NCI-H1417 treated with DMSO at 0.1 percent for 48 hours (cell line): ENCODE data around the gene CLIC4.
"Not testable (repeated sequence)": the region's sequence is repeated elsewhere in the genome, so short reads cannot be mapped to it uniquely, and the experiment has no call there.

ENCODE experiments used
- DNase-seq: peaks from one replicate; lab custom pipeline; 2025; lab: John Stamatoyannopoulos, UW

Gene CLIC4

GRCh38 chr1:24744911-24745710 lies at the start of gene CLIC4:
Gene CLIC4 (plus strand): TSS chr1:24745447. CDS start chr1:24745554, 107 bp downstream.
- peak; percentile 91 for DNase-seq

- DNase-seq, result no peak
Measured at GRCh38 chr1:24696041-24696755, 49.0 kb upstream of the CLIC4 start.

GRCh38 chr1:24696756-24697330 lies 48.4 kb upstream of the CLIC4 start:
- DNase-seq, result no peak

- not testable (repeated sequence) for DNase-seq
Measured at GRCh38 chr1:24697453-24698001, 47.7 kb upstream of the CLIC4 start.

GRCh38 chr1:24698326-24698725 lies 46.9 kb upstream of the CLIC4 start:
- not testable (repeated sequence) for DNase-seq

- DNase-seq, result no peak
Measured at GRCh38 chr1:24699628-24700027, 45.6 kb upstream of the CLIC4 start.

- DNase-seq, result no peak
Measured at GRCh38 chr1:24702511-24703293, 42.5 kb upstream of the CLIC4 start.

- DNase-seq, result no peak
Measured at GRCh38 chr1:24704411-24705259, 40.6 kb upstream of the CLIC4 start.

- peak; percentile 89 for DNase-seq
Measured at GRCh38 chr1:24705260-24706073, 39.8 kb upstream of the CLIC4 start.

- not testable (repeated sequence) for DNase-seq
Measured at GRCh38 chr1:24706074-24706389, 39.2 kb upstream of the CLIC4 start.

GRCh38 chr1:24707687-24708086 lies 37.6 kb upstream of the CLIC4 start:
- no peak for DNase-seq

GRCh38 chr1:24708938-24709337 lies 36.3 kb upstream of the CLIC4 start:
- no peak for DNase-seq

GRCh38 chr1:24709791-24710441 lies 35.3 kb upstream of the CLIC4 start:
- DNase-seq, result no peak

- no peak for DNase-seq
Measured at GRCh38 chr1:24711329-24711728, 33.9 kb upstream of the CLIC4 start.

GRCh38 chr1:24713176-24713575 lies 32.1 kb upstream of the CLIC4 start:
- no peak for DNase-seq

GRCh38 chr1:24713736-24714135 lies 31.5 kb upstream of the CLIC4 start:
- DNase-seq, result no peak

- no peak for DNase-seq
Measured at GRCh38 chr1:24714859-24715520, 30.3 kb upstream of the CLIC4 start.

- no peak for DNase-seq
Measured at GRCh38 chr1:24715658-24716057, 29.6 kb upstream of the CLIC4 start.
